SK-N-SH treated with all-trans-retinoic acid at 6 μM for 48 hours (cell line): ENCODE data around the gene DENND1C.

Experiments
- ARNTL ChIP-seq: fragments of 450-650 bp; formaldehyde crosslinking; IDR thresholded peaks from 2 replicates; pipeline ENCODE4 v1.5.0; 2020; ENCODE audit warnings: low read depth, mild to moderate bottlenecking, moderate library complexity, borderline replicate concordance
- CSDC2 ChIP-seq: fragments of 250-450 bp; sonication (Bioruptor Pico); IDR thresholded peaks from 2 replicates; pipeline ENCODE4 v1.5.0; 2020; ENCODE audit warnings: mild to moderate bottlenecking, moderate library complexity
- PATZ1 ChIP-seq: fragments of 250-450 bp; sonication (Bioruptor Pico); IDR thresholded peaks from 2 replicates; pipeline ENCODE4 v1.8.0; 2020; ENCODE audit warnings: mild to moderate bottlenecking, moderate library complexity, borderline replicate concordance
- TCF4 ChIP-seq: fragments of 250-450 bp; sonication (Bioruptor Pico); IDR thresholded peaks from 2 replicates; pipeline ENCODE4 v1.8.0; 2021; ENCODE audit warnings: mild to moderate bottlenecking, moderate library complexity, borderline replicate concordance
- TSHZ2 ChIP-seq: fragments of 250-450 bp; sonication (Bioruptor Pico); IDR thresholded peaks from 2 replicates; pipeline ENCODE4 v1.5.0; 2020; ENCODE audit warnings: mild to moderate bottlenecking, moderate library complexity
- ZC3H10 ChIP-seq: fragments of 250-450 bp; sonication (Bioruptor Pico); IDR thresholded peaks from 2 replicates; pipeline ENCODE4 v1.5.1; 2021; ENCODE audit warnings: mild to moderate bottlenecking, moderate library complexity
- ZNF70 ChIP-seq: fragments of 450-650 bp; formaldehyde crosslinking; IDR thresholded peaks from 2 replicates; pipeline ENCODE4 v1.5.0; 2020; ENCODE audit warnings: mild to moderate bottlenecking, moderate library complexity

GRCh38 chr19:6453951-6454565, 27.5 kb downstream of the DENND1C start:
- no peak for TF ChIP-seq PATZ1 (CRISPR knock-in tag)
- TF ChIP-seq ZNF70 (CRISPR knock-in tag): no peak
- no peak for TF ChIP-seq CSDC2 (CRISPR knock-in tag)
- TF ChIP-seq ZC3H10 (CRISPR knock-in tag): no peak
- no peak for TF ChIP-seq TSHZ2 (CRISPR knock-in tag)
- TF ChIP-seq TCF4 (CRISPR knock-in tag): no peak
- TF ChIP-seq ARNTL (CRISPR knock-in tag): no peak
